Breast epithelium (tissue), 4 donors: ENCODE measurements around the gene CDH24. TPM values are rescaled to one million over a fixed set of nuclear protein-coding genes. Genes with fewer than 3 reads are reported as not detected.

ENCODE experiments used
- DNase-seq, 2 donors: peaks; one replicate each; pipeline ENCODE4 v3.0.0-alpha.2; 2019; ENCODE audit warnings: low spot score in 2 of 2
- H3K27ac ChIP-seq, 2 donors: fragments of 200-600 bp; sonication (generic) in 1 of 2; one replicate each; pipeline ENCODE4 v1.5.1; 2016 to 2019; ENCODE audit warnings: mild to moderate bottlenecking in 1 of 2
- H3K27me3 ChIP-seq, 2 donors: fragments of 200-600 bp; sonication (generic) in 1 of 2; one replicate each; pipeline versions ENCODE4 v1.5.1 to v1.6.0; 2017 to 2019; ENCODE audit warnings: control low read depth in 1 of 2, mild to moderate bottlenecking in 1 of 2
- H3K36me3 ChIP-seq: fragments of 200-600 bp; one replicate; pipeline ENCODE4 v1.5.1; 2019
- H3K4me1 ChIP-seq, 2 donors: fragments of 200-600 bp; sonication (generic); one replicate each; pipeline ENCODE4 v1.5.1; 2016 to 2019; ENCODE audit warnings: control low read depth in 1 of 2
- H3K4me3 ChIP-seq, 3 donors: fragments of 200-600 bp; sonication (generic); 1 replicate in 2 of 3; 2 replicates in 1 of 3; pipeline ENCODE4 v1.5.1; 2016 to 2019; ENCODE audit warnings: mild to moderate bottlenecking in 3 of 3, moderate library complexity in 2 of 3
- H3K9me3 ChIP-seq, 2 donors: fragments of 200-600 bp; sonication (generic) in 1 of 2; one replicate each; pipeline ENCODE4 v1.5.1; 2016 to 2019; ENCODE audit warnings: control low read depth in 1 of 2
- POLR2A ChIP-seq: fragments of 450-650 bp; IDR thresholded peaks from one replicate; pipeline ENCODE4 v1.6.1; 2016; ENCODE audit warnings: antibody characterized with exemption, mild to moderate bottlenecking, moderate library complexity
- POLR2AphosphoS5 ChIP-seq, 3 donors: sonication (generic); formaldehyde crosslinking; IDR thresholded peaks; one replicate each; pipeline ENCODE4 v1.6.1; 2017; ENCODE audit warnings: antibody characterized with exemption in 3 of 3
- intact Hi-C: fragments of 100-400 bp; cut with DNase I; formaldehyde crosslinking; loops from one replicate; pipeline ENCODE4 v1.15.1; 2023; ENCODE audit warnings: low total_unique reads
- total RNA-seq, 3 donors: library from RNA; depleted of rRNA; stranded (reverse); fragments of >200 nt; gene quantifications; one replicate each; pipeline ENCODE4 v1.1.0, GENCODE V29; 2016
- TF ChIP-seq, protein P1 (sequence below), 3 donors: fragments of 450-650 bp; IDR thresholded peaks; one replicate each; pipeline ENCODE4 v1.5.1; 2016 to 2017; ENCODE audit warnings: antibody characterized with exemption in 3 of 3, mild to moderate bottlenecking in 3 of 3, moderate library complexity in 3 of 3

The CDH24 gene
- total RNA-seq, 3 donors from 2014 or later = 2.2 to 5.2 (median 3.2) TPM

DNA sequence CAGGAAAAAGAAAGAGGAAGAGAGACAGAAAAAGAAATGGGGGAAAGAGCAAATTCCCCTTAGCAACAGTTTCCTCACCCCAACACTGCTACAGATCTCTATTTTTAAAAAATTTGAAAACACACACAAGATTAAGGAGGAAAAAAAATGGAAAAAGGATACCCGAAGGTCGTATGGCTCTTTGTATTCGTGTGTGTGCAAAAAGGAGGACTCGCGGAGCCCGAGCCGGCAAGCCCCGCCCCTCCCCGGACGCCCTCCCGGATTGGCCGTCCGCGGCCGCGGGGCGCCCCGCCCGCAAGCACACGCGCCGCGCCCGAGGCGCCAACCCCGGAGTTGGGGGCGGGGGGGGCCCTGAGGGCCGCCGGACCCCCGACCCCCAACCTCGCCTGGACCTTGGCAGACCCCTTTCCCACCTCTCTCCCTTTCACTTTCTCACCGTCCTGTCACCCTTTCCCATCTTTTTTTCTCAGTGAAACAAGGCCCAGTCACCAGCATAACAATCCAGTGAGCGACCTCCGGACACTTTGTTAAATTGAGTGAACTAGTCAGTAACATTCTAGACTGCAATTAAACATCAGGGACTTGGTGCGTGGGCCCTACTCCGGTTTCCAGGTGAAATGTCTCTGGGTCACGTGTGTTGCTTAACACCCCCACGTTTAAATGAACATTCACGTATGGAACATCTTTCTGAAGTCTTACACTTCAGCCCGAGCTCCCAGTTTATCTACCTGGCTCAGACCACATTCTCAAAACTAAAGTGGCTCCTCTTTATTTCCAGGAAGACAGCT is 47.2 kb downstream of the CDH24 start, which contains the start of gene C14orf93:
Gene C14orf93, minus strand, starts transcription at position 205 of the 788 bp plus-strand sequence. CDS start 11,120 bp downstream, outside the sequence.
- Histone ChIP-seq H3K27me3 (no peaks in the 10 kb centered on the region), H3K9me3 (no peaks in the 10 kb centered on the region), H3K4me3 (peak within 1 kb of the TSS; percentile 47 to 78 (median 56)), H3K4me1 (peaks cover 0 to 5% of the 10 kb centered on the region in 2 donors), H3K27ac (peak within 1 kb of the TSS; percentile 90 to 92), H3K36me3 (no peaks in the 10 kb centered on the region)
- peak; percentile 70 to 82 for DNase-seq
- TF ChIP-seq POLR2AphosphoS5 (IDR thresholded peaks at IDR 0.05) (peak in 1 of 3 donors; percentile 4), POLR2A (no peak)
- intact Hi-C loops = no loop called here

DNA sequence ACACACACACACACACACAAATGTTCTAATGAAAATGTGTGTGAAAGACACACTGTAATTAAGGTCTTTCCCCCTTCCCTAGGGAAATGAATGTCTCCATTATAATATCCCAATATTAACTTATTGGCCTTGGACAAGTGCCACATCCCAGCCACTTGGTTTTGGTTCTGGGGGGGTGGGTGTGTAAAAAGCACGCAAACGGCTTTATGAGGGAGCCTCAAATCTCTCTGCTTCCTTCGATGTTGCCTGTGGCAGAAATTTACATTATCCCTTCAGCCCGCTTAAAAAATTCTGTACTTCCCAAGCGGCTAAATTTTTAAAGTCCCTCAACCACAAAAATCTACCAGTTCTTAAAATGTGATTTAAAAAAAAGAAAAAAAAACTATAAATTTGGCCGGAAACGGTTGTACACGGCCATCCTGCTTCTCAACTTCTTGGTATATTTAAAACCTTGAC is 47.8 kb downstream of the CDH24 start:
- no peaks in the 10 kb centered on the region for H3K9me3 ChIP-seq
- intact Hi-C loops = no loop called here
- TF ChIP-seq POLR2AphosphoS5 (IDR thresholded peaks at IDR 0.05) (peak in 1 of 3 donors; percentile 1), POLR2A (no peak)
- TF ChIP-seq, protein P1, sequence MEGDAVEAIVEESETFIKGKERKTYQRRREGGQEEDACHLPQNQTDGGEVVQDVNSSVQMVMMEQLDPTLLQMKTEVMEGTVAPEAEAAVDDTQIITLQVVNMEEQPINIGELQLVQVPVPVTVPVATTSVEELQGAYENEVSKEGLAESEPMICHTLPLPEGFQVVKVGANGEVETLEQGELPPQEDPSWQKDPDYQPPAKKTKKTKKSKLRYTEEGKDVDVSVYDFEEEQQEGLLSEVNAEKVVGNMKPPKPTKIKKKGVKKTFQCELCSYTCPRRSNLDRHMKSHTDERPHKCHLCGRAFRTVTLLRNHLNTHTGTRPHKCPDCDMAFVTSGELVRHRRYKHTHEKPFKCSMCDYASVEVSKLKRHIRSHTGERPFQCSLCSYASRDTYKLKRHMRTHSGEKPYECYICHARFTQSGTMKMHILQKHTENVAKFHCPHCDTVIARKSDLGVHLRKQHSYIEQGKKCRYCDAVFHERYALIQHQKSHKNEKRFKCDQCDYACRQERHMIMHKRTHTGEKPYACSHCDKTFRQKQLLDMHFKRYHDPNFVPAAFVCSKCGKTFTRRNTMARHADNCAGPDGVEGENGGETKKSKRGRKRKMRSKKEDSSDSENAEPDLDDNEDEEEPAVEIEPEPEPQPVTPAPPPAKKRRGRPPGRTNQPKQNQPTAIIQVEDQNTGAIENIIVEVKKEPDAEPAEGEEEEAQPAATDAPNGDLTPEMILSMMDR (IDR thresholded peaks at IDR 0.05) = no peak
- no peak for DNase-seq
- H3K27me3 ChIP-seq = no peaks in the 10 kb centered on the region
- peak overlapping the region; percentile 47 to 78 (median 56) for H3K4me3 ChIP-seq
- H3K4me1 ChIP-seq = peaks cover 0 to 5% of the 10 kb centered on the region in 2 donors
- peak overlapping the region; percentile 32 to 90 for H3K27ac ChIP-seq
- H3K36me3 ChIP-seq = no peaks in the 10 kb centered on the region

DNA sequence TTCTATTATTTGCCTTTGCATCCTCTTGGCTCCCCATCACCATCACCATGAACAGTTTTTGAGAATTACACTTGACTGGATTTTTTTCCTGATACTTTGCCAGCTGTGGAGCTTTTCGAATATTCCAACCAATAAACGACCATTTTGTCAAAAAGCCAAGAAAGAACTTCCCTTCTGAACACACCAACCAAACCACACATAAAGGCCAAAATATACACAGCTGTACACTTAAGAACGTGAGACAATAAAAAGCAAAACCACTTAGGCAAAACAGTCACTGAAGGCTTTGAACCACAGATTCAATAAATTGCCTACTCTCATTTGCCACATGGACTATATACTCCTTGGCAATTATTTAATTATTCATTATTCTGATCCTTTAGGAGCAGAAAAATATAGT is 48.5 kb downstream of the CDH24 start:
- TF ChIP-seq POLR2A = no peak
- TF ChIP-seq POLR2AphosphoS5 (IDR thresholded peaks at IDR 0.05) = no peak
- TF ChIP-seq, protein P1 (IDR thresholded peaks at IDR 0.05) = no peak
- Histone ChIP-seq H3K4me1 (peaks cover 0 to 5% of the 10 kb centered on the region in 2 donors), H3K27ac (no peak overlapping the region), H3K36me3 (no peaks in the 10 kb centered on the region), H3K27me3 (no peaks in the 10 kb centered on the region), H3K9me3 (no peaks in the 10 kb centered on the region), H3K4me3 (no peak overlapping the region)
- intact Hi-C loops = no loop called here
- DNase-seq = no peak

DNA sequence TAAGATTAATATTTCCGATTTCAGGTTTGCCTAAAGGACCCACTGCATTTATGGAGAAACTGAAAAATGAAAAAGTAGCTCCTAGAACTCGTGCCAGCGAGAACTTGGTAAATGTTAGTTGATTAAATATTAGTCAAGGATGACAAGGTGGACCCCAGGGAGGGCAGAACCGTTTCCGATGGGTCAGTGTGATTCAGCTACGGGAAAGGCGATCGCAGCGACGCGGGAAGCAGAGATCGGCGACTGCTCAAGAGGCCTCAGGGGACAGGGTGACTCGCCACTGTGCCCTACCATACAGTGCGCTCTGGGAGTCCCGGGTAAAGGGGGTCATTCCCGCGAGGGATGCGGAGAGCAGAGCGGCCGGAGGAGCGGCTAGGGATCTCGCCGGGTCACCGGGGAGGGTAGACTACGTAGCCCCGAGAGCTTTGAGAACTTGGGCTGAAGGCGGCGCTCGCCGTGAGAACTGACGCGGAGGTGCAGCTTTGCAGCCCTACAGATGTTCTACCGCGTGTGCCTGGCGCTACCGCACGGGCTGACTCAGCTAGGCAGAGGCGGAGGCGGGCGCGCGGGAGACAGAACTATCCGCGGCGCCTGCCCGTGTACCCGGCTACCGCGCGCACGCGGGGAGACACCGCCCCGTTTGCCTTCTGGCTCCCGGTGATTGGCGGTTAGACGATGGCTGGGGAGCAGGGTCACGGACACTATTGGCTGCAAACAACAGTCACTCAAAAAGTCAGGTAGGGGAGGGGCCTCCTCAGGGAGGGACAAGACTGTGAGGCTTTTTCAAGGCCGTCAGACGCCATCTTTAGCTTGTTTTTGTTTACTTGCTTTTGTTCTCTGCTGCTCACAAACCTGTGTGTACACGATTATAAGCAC is 50.5 kb downstream of the CDH24 start:
- DNase-seq = peak; percentile 95 to 97
- Histone ChIP-seq H3K9me3 (no peaks in the 10 kb centered on the region), H3K4me3 (peak overlapping the region; percentile 58 to 83 (median 61)), H3K27ac (peak overlapping the region; percentile 81 to 94), H3K36me3 (no peaks in the 10 kb centered on the region), H3K4me1 (peaks cover 0 to 5% of the 10 kb centered on the region in 2 donors), H3K27me3 (no peaks in the 10 kb centered on the region)
- intact Hi-C loops = no loop called here
- TF ChIP-seq, protein P1 (IDR thresholded peaks at IDR 0.05) = no peak
- peak; percentile 75 to 94 (median 92) for TF ChIP-seq POLR2AphosphoS5 (IDR thresholded peaks at IDR 0.05)
- TF ChIP-seq POLR2A = peak; percentile 70

DNA sequence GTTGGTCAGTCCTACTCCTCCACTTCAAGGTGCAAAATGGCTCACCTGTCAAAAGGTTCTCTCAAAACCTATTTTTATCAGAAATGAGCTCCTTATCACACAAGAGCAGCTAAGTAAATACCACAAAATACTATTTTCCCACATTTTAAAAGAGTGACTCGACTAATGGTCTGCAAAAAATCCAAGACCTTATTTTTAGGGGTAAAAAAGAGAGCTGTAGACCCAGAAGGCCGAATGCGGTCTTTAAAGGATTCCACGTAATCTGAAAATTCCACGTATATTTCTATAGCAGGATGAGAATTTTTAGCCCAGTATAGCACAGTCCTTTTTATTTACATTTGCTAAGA is 51.2 kb downstream of the CDH24 start:
- intact Hi-C loops = no loop called here
- peaks cover 0 to 5% of the 10 kb centered on the region in 2 donors for H3K4me1 ChIP-seq
- no peaks in the 10 kb centered on the region for H3K36me3 ChIP-seq
- no peak for DNase-seq
- H3K4me3 ChIP-seq = peak overlapping the region; percentile 58 to 83 (median 61)
- no peaks in the 10 kb centered on the region for H3K27me3 ChIP-seq
- H3K9me3 ChIP-seq = no peaks in the 10 kb centered on the region
- H3K27ac ChIP-seq = peak overlapping the region; percentile 81 to 94
- TF ChIP-seq POLR2A (no peak), POLR2AphosphoS5 (IDR thresholded peaks at IDR 0.05) (no peak)
- TF ChIP-seq, protein P1 (IDR thresholded peaks at IDR 0.05) = no peak
